Suprapubic skin (tissue), 4 donors: Measurements from ENCODE around the gene PPP2R5C.
"Not testable (repeated sequence)": the region's sequence is repeated elsewhere in the genome, so short reads cannot be mapped to it uniquely, and the experiment has no call there.

Source experiments
- CTCF ChIP-seq, 2 donors: fragments of 200-600 bp in 1 of 2; fragments of 450-650 bp in 1 of 2; sonication (generic) in 1 of 2; IDR thresholded peaks; one replicate each; pipeline ENCODE4 v1.5.1; 2016 to 2019; ENCODE audit warnings: antibody characterized with exemption in 2 of 2, mild to moderate bottlenecking in 1 of 2, moderate library complexity in 1 of 2
- EP300 ChIP-seq: sonication (generic); formaldehyde crosslinking; IDR thresholded peaks from one replicate; pipeline ENCODE4 v1.6.1; 2017; ENCODE audit warnings: antibody characterized with exemption
- POLR2A ChIP-seq, 2 donors: fragments of 450-650 bp; IDR thresholded peaks; one replicate each; pipeline ENCODE4 v1.6.1; 2017; ENCODE audit warnings: antibody characterized with exemption in 2 of 2, mild to moderate bottlenecking in 2 of 2, moderate library complexity in 2 of 2
- POLR2AphosphoS5 ChIP-seq, 3 donors: sonication (generic); formaldehyde crosslinking; IDR thresholded peaks; one replicate each; pipeline ENCODE4 v1.6.1; 2017; ENCODE audit warnings: antibody characterized with exemption in 3 of 3

GRCh38 chr14:101712341-101712740 lies 49.2 kb upstream of the PPP2R5C start:
- not testable (repeated sequence) for TF ChIP-seq CTCF (IDR thresholded peaks at IDR 0.05); POLR2A (IDR thresholded peaks at IDR 0.05); EP300; POLR2AphosphoS5 (IDR thresholded peaks at IDR 0.05)
